Measurements from ENCODE around the gene MNDA. TPM values are rescaled to one million over a fixed set of nuclear protein-coding genes. Genes with fewer than 3 reads are reported as not detected.

MNDA gene
- total RNA-seq, 2 donors from 2014 or later, result not detected

DNA sequence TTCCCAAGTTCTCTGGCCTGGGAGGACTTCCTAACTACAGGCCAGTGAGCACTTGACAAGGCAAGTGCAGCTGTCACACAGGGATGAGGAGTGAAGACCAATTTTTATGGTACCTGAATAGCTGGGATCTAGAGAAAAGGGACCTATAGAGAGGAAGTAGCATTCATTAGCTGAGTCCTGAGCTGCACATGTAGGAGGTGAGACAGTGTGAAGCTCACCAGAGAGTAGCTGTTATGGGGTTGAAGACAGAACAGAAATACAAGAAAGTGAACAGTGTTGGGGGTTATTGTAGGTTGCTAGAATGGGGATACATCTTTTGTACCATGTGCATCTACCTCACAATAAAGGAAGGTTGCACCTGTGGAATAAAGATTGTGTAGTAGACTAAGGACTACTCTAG, 62.5 kb downstream of the MNDA start:
- H3K27me3 Mint-ChIP-seq, result no peaks in the 10 kb centered on the region
- peaks cover 5 to 6% of the 10 kb centered on the region in 2 donors for H3K4me1 Mint-ChIP-seq (ENCODE audit: low read depth in 2 of 2)
- no peak overlapping the region for H3K27ac Mint-ChIP-seq
- ATAC-seq (no peak), DNase-seq (ENCODE audit: low spot score) (no peak)
- H3K36me3 Mint-ChIP-seq, result no peaks in the 10 kb centered on the region
- no peak overlapping the region for H3K4me3 Mint-ChIP-seq
- H3K9me3 Mint-ChIP-seq, result no peaks in the 10 kb centered on the region

DNA sequence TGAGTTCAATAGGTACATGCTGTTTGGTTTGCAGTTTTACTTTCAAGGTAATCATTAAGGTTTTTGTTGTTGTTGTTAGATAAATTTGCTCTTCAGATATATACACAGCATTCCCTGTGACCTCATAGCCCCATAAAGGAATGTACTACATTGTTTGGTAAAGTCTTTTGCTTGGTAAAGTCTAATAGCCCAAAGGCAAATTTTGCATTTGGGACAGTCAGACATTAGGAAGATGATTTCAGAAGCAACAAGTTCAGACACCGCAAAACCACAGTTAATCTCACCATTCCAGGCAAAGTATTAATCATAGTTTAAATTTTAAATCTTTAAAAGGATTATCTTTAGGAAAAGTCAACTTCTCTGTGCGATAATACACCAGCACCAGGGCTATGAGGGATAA, 67.6 kb downstream of the MNDA start:
- H3K4me1 Mint-ChIP-seq (ENCODE audit: low read depth in 2 of 2), result peaks cover 7 to 11% of the 10 kb centered on the region in 2 donors
- H3K9me3 Mint-ChIP-seq, result no peaks in the 10 kb centered on the region
- H3K27ac Mint-ChIP-seq, result no peak overlapping the region
- ATAC-seq, result no peak
- no peak for DNase-seq (ENCODE audit: low spot score)
- no peaks in the 10 kb centered on the region for H3K36me3 Mint-ChIP-seq
- peaks cover 2 to 5% of the 10 kb centered on the region in 2 donors for H3K27me3 Mint-ChIP-seq
- H3K4me3 Mint-ChIP-seq, result no peak overlapping the region

Other genes with a start within 250 kb of the MNDA start
- not detected for gene OR10Z1, start 226.1 kb upstream of the MNDA start, total RNA-seq
- gene SPTA1, start 144.6 kb upstream of the MNDA start, total RNA-seq, result under 1 TPM; 0.08 to 0.43 TPM
- not detected for gene OR6K2, start 130.7 kb upstream of the MNDA start, total RNA-seq
- not detected for gene OR6K3, start 110.6 kb upstream of the MNDA start, total RNA-seq
- not detected for gene OR6K6, start 76.6 kb upstream of the MNDA start, total RNA-seq
- not detected for gene OR6N1, start 59.2 kb upstream of the MNDA start, total RNA-seq
- gene OR6N2, start 50.1 kb upstream of the MNDA start, total RNA-seq, result not detected
- gene PYHIN1, start 100.2 kb downstream of the MNDA start, total RNA-seq, result 10 to 100 TPM; 47.7 to 64.7 TPM
- gene IFI16, start 178.6 kb downstream of the MNDA start, total RNA-seq, result 100 to 1,000 TPM; 186 to 228 TPM
- gene AIM2, start 245.4 kb downstream of the MNDA start, total RNA-seq, result 1 to 10 TPM; 1.8 to 6.6 TPM

Measured in natural killer cell treated with Interleukin-12 subunit alpha and Interleukin-12 subunit beta and Interleukin-15 and Interleukin-18, amount 100 ng/mL, for 72 hours (primary cell).